AG09309 (cell line): ENCODE results near the gene NUP93.

Source experiments
- DNase-seq: peaks from one replicate; pipeline ENCODE4 v3.0.0-alpha.2; 2010; ENCODE audit warnings: low read depth
- H3K4me3 ChIP-seq: 2 replicates; pipeline ENCODE4 v1.5.1; 2011; ENCODE audit warnings: mild to moderate bottlenecking, low read depth, low read length, moderate library complexity; ENCODE audit not compliant: control insufficient read depth
- CTCF ChIP-seq: IDR thresholded peaks from 2 replicates; pipeline ENCODE4 v1.5.1; 2011; ENCODE audit warnings: mild to moderate bottlenecking, low read depth, low read length, inconsistent platforms; ENCODE audit not compliant: insufficient read depth, control insufficient read depth; ENCODE audit errors: missing control alignments

The NUP93 gene

GRCh38 chr16:56777001-56777400 lies 47.1 kb downstream of the NUP93 start:
- no peak for TF ChIP-seq CTCF
- no peak for DNase-seq
- no peak overlapping the region for H3K4me3 ChIP-seq

GRCh38 chr16:56777482-56777881 lies 47.6 kb downstream of the NUP93 start:
- DNase-seq = no peak
- TF ChIP-seq CTCF = no peak
- no peak overlapping the region for H3K4me3 ChIP-seq

GRCh38 chr16:56779906-56780305 lies 50.0 kb downstream of the NUP93 start:
- DNase-seq = no peak
- no peak for TF ChIP-seq CTCF
- no peak overlapping the region for H3K4me3 ChIP-seq

GRCh38 chr16:56780646-56781045 lies 50.7 kb downstream of the NUP93 start:
- no peak for TF ChIP-seq CTCF
- no peak for DNase-seq
- no peak overlapping the region for H3K4me3 ChIP-seq

GRCh38 chr16:56781528-56781961 lies 51.6 kb downstream of the NUP93 start:
- no peak overlapping the region for H3K4me3 ChIP-seq
- DNase-seq = no peak
- no peak for TF ChIP-seq CTCF

GRCh38 chr16:56783344-56783743 lies 53.4 kb downstream of the NUP93 start:
- no peak for TF ChIP-seq CTCF
- DNase-seq = no peak
- H3K4me3 ChIP-seq = no peak overlapping the region

GRCh38 chr16:56785317-56785716 lies 55.4 kb downstream of the NUP93 start:
- no peak for TF ChIP-seq CTCF
- DNase-seq = no peak
- no peak overlapping the region for H3K4me3 ChIP-seq
